Measurements from ENCODE around the gene ZC3H10.
"Not testable (repeated sequence)": the region's sequence is repeated elsewhere in the genome, so short reads cannot be mapped to it uniquely, and the experiment has no call there.

Gene ZC3H10

GRCh38 chr12:56154818-56155217 lies 36.8 kb downstream of the ZC3H10 start:
- DNase-seq: no peak

GRCh38 chr12:56155256-56155845 lies 37.3 kb downstream of the ZC3H10 start:
- no peak for DNase-seq

GRCh38 chr12:56156464-56157200 lies 38.6 kb downstream of the ZC3H10 start:
- not testable (repeated sequence) for DNase-seq

- DNase-seq: peak; percentile 82 to 98 (median 94)
These were observed 39.3 kb downstream of the ZC3H10 start for GRCh38 chr12:56157201-56158028.

GRCh38 chr12:56158029-56158925 lies 40.2 kb downstream of the ZC3H10 start, which contains the start of gene MYL6:
Gene MYL6, plus strand, starts transcription at chr12:56158359. Its CDS starts 43 bp downstream, at chr12:56158402.
- DNase-seq: peak; percentile 96 to 99 (median 99)

- peak; percentile 34 to 74 (median 63) for DNase-seq
These were observed 40.9 kb downstream of the ZC3H10 start for GRCh38 chr12:56158926-56159461.

GRCh38 chr12:56159482-56160192 lies 41.6 kb downstream of the ZC3H10 start:
- DNase-seq: peak in 1 of 3 experiments; percentile 64

- DNase-seq: no peak
These were observed 42.2 kb downstream of the ZC3H10 start for GRCh38 chr12:56160193-56160763.

- no peak for DNase-seq
These were observed 43.0 kb downstream of the ZC3H10 start for GRCh38 chr12:56160894-56161689.

- no peak for DNase-seq
These were observed 43.8 kb downstream of the ZC3H10 start for GRCh38 chr12:56161690-56162351.

- no peak for DNase-seq
These were observed 44.6 kb downstream of the ZC3H10 start for GRCh38 chr12:56162468-56163290.

- DNase-seq: no peak
These were observed 45.7 kb downstream of the ZC3H10 start for GRCh38 chr12:56163533-56164344.

- DNase-seq: no peak
These were observed 46.3 kb downstream of the ZC3H10 start for GRCh38 chr12:56164345-56164729.

- DNase-seq: no peak
These were observed 47.3 kb downstream of the ZC3H10 start for GRCh38 chr12:56165369-56165768.

GRCh38 chr12:56169229-56169759 lies 51.2 kb downstream of the ZC3H10 start:
- no peak for DNase-seq

GRCh38 chr12:56172839-56173238 lies 54.8 kb downstream of the ZC3H10 start:
- no peak for DNase-seq

Measured in NCI-H1417 (cell line).